B cell (primary cell): ENCODE measurements around the gene GNPDA1.

Source experiments
- EZH2 ChIP-seq: IDR thresholded peaks from 2 replicates; pipeline ENCODE4 v1.6.1; 2012; ENCODE audit warnings: borderline replicate concordance, low read depth, mild to moderate bottlenecking, moderate library complexity, low read length; ENCODE audit not compliant: insufficient read depth, poor library complexity, severe bottlenecking
- TF ChIP-seq, protein P1 (sequence below): fragments of 200-600 bp; IDR thresholded peaks from one replicate; pipeline ENCODE4 v1.8.0; 2022; ENCODE audit warnings: antibody characterized with exemption, mild to moderate bottlenecking

- no peak for TF ChIP-seq EZH2
- TF ChIP-seq, protein P1, sequence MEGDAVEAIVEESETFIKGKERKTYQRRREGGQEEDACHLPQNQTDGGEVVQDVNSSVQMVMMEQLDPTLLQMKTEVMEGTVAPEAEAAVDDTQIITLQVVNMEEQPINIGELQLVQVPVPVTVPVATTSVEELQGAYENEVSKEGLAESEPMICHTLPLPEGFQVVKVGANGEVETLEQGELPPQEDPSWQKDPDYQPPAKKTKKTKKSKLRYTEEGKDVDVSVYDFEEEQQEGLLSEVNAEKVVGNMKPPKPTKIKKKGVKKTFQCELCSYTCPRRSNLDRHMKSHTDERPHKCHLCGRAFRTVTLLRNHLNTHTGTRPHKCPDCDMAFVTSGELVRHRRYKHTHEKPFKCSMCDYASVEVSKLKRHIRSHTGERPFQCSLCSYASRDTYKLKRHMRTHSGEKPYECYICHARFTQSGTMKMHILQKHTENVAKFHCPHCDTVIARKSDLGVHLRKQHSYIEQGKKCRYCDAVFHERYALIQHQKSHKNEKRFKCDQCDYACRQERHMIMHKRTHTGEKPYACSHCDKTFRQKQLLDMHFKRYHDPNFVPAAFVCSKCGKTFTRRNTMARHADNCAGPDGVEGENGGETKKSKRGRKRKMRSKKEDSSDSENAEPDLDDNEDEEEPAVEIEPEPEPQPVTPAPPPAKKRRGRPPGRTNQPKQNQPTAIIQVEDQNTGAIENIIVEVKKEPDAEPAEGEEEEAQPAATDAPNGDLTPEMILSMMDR = no peak
Observed at GRCh38 chr5:141978389-141978788, 34.4 kb downstream of the GNPDA1 start.
